Endothelial cell of umbilical vein (primary cell): ENCODE measurements around the gene CCER1. TPM values are rescaled to one million over a fixed set of nuclear protein-coding genes. Genes with fewer than 3 reads are reported as not detected.

ENCODE experiments used
- BruUV-seq: library from RNA; stranded (reverse); fragments of 400-500 nt; replicated peaks from 2 replicates; lab custom pipeline; 2021; lab: Mats Ljungman, UMichigan
- CTCF ChIA-PET: fragments of 300-600, 350-600 bp; sonication (Branson Sonifier 250); formaldehyde crosslinking; loops from one replicate; lab custom pipeline; 2021; ENCODE audit warnings: antibody characterized with exemption, inconsistent platforms; lab: Charles Lee
- POLR2A ChIA-PET: fragments of 300-600, 350-600 bp; sonication (Branson Sonifier 250); formaldehyde crosslinking; loops from one replicate; lab custom pipeline; 2021; ENCODE audit warnings: antibody characterized with exemption, inconsistent platforms; lab: Charles Lee
- DNase-seq: peaks from one replicate; pipeline ENCODE4 v3.0.0-alpha.2; 2011; ENCODE audit warnings: low read depth, low spot score
- FAIRE-seq: peaks from 2 replicates; lab custom pipeline; 2011; peaks lifted over from hg19 to GRCh38; lab: Jason Lieb, UNC
- H2AFZ ChIP-seq: 2 replicates; pipeline ENCODE4 v1.6.0; 2012; ENCODE audit warnings: low read depth, low read length, control low read depth, inconsistent platforms
- H3K27ac ChIP-seq: 2 replicates; pipeline ENCODE4 v1.5.1; 2011; ENCODE audit warnings: low read depth, mild to moderate bottlenecking, control low read depth, low read length, moderate library complexity; ENCODE audit not compliant: insufficient read depth
- H3K27me3 ChIP-seq, 2 experiments: 2 replicates each; pipeline versions ENCODE4 v1.6.0 to v1.6.1; 2011; ENCODE audit warnings: low read length in 2 of 2, mixed read lengths in 1 of 2; ENCODE audit not compliant: control insufficient read depth in 2 of 2, insufficient read depth in 2 of 2
- H3K36me3 ChIP-seq, 2 experiments: 2 replicates in 1 of 2; 3 replicates in 1 of 2; pipeline ENCODE4 v1.5.1; 2011; ENCODE audit warnings: low read length in 2 of 2, mild to moderate bottlenecking in 1 of 2, moderate library complexity in 1 of 2; ENCODE audit not compliant: control insufficient read depth in 2 of 2, insufficient read depth in 2 of 2; ENCODE audit errors: extremely low read depth in 1 of 2
- H3K4me1 ChIP-seq: 3 replicates; pipeline ENCODE4 v1.5.1; 2011; ENCODE audit warnings: mild to moderate bottlenecking, low read length; ENCODE audit not compliant: control insufficient read depth, insufficient read depth; ENCODE audit errors: extremely low read depth
- H3K4me2 ChIP-seq: 2 replicates; pipeline ENCODE4 v1.6.1; 2011; ENCODE audit warnings: low read length, control low read depth, mixed read lengths; ENCODE audit not compliant: insufficient read depth
- H3K4me3 ChIP-seq, 3 experiments: fragments of 200-600 bp in 1 of 3; sonication (generic), shearing (Covaris generic) in 1 of 3; replicated peaks in 1 of 3; 2 replicates each; pipeline ENCODE4 v1.5.1; 2011 to 2016; ENCODE audit warnings: control low read depth in 3 of 3, low read length in 3 of 3, mild to moderate bottlenecking in 2 of 3, inconsistent platforms in 1 of 3, low read depth in 1 of 3, moderate library complexity in 1 of 3; ENCODE audit not compliant: insufficient read depth in 1 of 3
- H3K79me2 ChIP-seq: 2 replicates; pipeline ENCODE4 v1.6.0; 2012; ENCODE audit warnings: low read length, inconsistent platforms; ENCODE audit not compliant: control insufficient read depth, insufficient read depth
- H3K9ac ChIP-seq: replicated peaks from 2 replicates; pipeline ENCODE3; 2011; ENCODE audit warnings: low read length, control low read depth; ENCODE audit not compliant: insufficient read depth; ENCODE audit errors: extremely low read depth
- H3K9me1 ChIP-seq: replicated peaks from 3 replicates; pipeline ENCODE4 v1.6.0; 2011; ENCODE audit warnings: mild to moderate bottlenecking, low read length; ENCODE audit not compliant: control insufficient read depth, insufficient read depth; ENCODE audit errors: extremely low read depth
- H3K9me3 ChIP-seq: replicated peaks from 2 replicates; pipeline ENCODE4 v1.5.1; 2012; ENCODE audit warnings: low read length, inconsistent platforms; ENCODE audit not compliant: control insufficient read depth, insufficient read depth
- H4K20me1 ChIP-seq: replicated peaks from 2 replicates; pipeline ENCODE3; 2011; ENCODE audit warnings: mild to moderate bottlenecking, low read length; ENCODE audit not compliant: control insufficient read depth, insufficient read depth; ENCODE audit errors: extremely low read depth
- EZH2 ChIP-seq: IDR thresholded peaks from 2 replicates; pipeline ENCODE4 v1.6.1; 2012; ENCODE audit warnings: borderline replicate concordance, low read depth, mild to moderate bottlenecking, moderate library complexity, low read length, inconsistent platforms; ENCODE audit not compliant: severe bottlenecking
- FOS ChIP-seq: IDR thresholded peaks from 2 replicates; pipeline ENCODE4 v1.6.1; 2011; ENCODE audit warnings: mild to moderate bottlenecking, low read length, moderate library complexity, borderline replicate concordance; ENCODE audit not compliant: insufficient read depth
- GATA2 ChIP-seq: IDR thresholded peaks from 2 replicates; pipeline ENCODE4 v1.7.0; 2011; ENCODE audit warnings: low read depth, mild to moderate bottlenecking, moderate library complexity, mixed read lengths, low read length; ENCODE audit not compliant: insufficient read length, insufficient read depth
- JUN ChIP-seq: IDR thresholded peaks from 2 replicates; pipeline ENCODE4 v1.6.1; 2011; ENCODE audit warnings: borderline replicate concordance, low read depth; ENCODE audit not compliant: insufficient read length, insufficient read depth
- MYC ChIP-seq: IDR thresholded peaks from one replicate; pipeline ENCODE4 v1.6.1; 2011; ENCODE audit warnings: mild to moderate bottlenecking, low read depth, low read length
- POLR2A ChIP-seq: IDR thresholded peaks from 2 replicates; pipeline ENCODE4 v1.6.1; 2012; ENCODE audit warnings: low read depth, mild to moderate bottlenecking, control low read depth, low read length
- POLR2AphosphoS5 ChIP-seq: IDR thresholded peaks from 2 replicates; pipeline ENCODE4 v1.6.1; 2012; ENCODE audit warnings: low read depth, mild to moderate bottlenecking, control low read depth, low read length, moderate library complexity; ENCODE audit not compliant: insufficient read depth
- dilution Hi-C: fragments of 300-500 bp; cut with MboI; formaldehyde crosslinking; loops from one replicate; pipeline ENCODE4 v1.15.0; 2019; ENCODE audit warnings: low sequenced_read_pairs; ENCODE audit not compliant: extremely low pct_ligation_motif_present
- intact Hi-C: fragments of 100-400 bp; cut with micrococcal nuclease; formaldehyde crosslinking; loops from one replicate; pipeline ENCODE4 v1.10.0; 2022
- polyA plus RNA-seq, 4 experiments: library from polyadenylated mRNA; depleted of rRNA in 3 of 4; stranded (reverse) in 3 of 4; unstranded in 1 of 4; fragments of >200 nt; gene quantifications; 2 replicates each; pipeline versions ENCODE4 v1.2.1 to v1.2.3, GENCODE V29; 2011 to 2012; ENCODE audit warnings: missing spikeins in 1 of 4
- total RNA-seq: library from RNA; stranded (reverse); gene quantifications from 2 replicates; pipeline ENCODE4 v1.2.3, GENCODE V29; 2021
- TF ChIP-seq, protein P1 (sequence below), 2 donors: IDR thresholded peaks; 1 replicate in 1 of 2; 2 replicates in 1 of 2; pipeline ENCODE4 v1.5.1; 2011; ENCODE audit warnings: low read length in 2 of 2, mild to moderate bottlenecking in 2 of 2, moderate library complexity in 2 of 2, control low read depth in 1 of 2, inconsistent platforms in 1 of 2, low read depth in 1 of 2; ENCODE audit not compliant: insufficient read depth in 1 of 2; ENCODE audit errors: extremely low read depth in 1 of 2

Gene CCER1
- total and polyA plus RNA-seq, 2 donors (not counting 3 experiments of a cell fraction or from before 2014, with no cell fraction given): not detected

DNA sequence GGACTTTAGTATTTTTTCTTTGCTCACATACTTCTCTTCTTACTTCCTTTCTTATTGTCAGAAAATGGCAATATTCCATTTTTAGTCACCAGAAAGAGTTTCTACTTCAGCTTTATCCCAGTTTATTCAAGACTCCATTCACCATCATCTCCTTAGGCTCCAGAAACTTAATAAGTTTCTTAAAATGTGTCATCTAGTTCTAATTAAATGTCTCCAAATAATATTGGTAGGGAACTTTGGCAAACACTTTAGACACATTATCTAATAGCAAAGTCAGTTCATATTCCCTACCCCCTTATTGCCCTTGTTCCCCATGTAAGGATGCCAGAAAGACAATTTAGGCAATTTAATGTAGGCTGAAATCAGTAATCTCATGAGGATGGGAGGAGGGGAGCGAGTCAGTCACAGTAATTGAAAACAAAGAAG lies 34.7 kb upstream of the CCER1 start:
- Histone ChIP-seq H3K79me2 (no peaks in the 10 kb centered on the region), H3K4me2 (no peak overlapping the region), H3K36me3 (no peaks in the 10 kb centered on the region), H3K4me1 (no peaks in the 10 kb centered on the region), H3K4me3 (no peak overlapping the region), H3K9me1 (no peaks in the 10 kb centered on the region), H3K9me3 (no peaks in the 10 kb centered on the region), H4K20me1 (no peaks in the 10 kb centered on the region), H3K27me3 (no peaks in the 10 kb centered on the region), H3K9ac (no peak overlapping the region), H2AFZ (no peak overlapping the region), H3K27ac (no peak overlapping the region)
- POLR2A ChIA-PET: no interaction called here
- no peak for FAIRE-seq
- BruUV-seq: no TSS peak
- TF ChIP-seq, protein P1, sequence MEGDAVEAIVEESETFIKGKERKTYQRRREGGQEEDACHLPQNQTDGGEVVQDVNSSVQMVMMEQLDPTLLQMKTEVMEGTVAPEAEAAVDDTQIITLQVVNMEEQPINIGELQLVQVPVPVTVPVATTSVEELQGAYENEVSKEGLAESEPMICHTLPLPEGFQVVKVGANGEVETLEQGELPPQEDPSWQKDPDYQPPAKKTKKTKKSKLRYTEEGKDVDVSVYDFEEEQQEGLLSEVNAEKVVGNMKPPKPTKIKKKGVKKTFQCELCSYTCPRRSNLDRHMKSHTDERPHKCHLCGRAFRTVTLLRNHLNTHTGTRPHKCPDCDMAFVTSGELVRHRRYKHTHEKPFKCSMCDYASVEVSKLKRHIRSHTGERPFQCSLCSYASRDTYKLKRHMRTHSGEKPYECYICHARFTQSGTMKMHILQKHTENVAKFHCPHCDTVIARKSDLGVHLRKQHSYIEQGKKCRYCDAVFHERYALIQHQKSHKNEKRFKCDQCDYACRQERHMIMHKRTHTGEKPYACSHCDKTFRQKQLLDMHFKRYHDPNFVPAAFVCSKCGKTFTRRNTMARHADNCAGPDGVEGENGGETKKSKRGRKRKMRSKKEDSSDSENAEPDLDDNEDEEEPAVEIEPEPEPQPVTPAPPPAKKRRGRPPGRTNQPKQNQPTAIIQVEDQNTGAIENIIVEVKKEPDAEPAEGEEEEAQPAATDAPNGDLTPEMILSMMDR (IDR thresholded peaks at IDR 0.05; ENCODE audit: extremely low read depth in 1 of 2, insufficient read depth in 1 of 2, low read depth in 1 of 2, low read length in 2 of 2): no peak
- no peak for TF ChIP-seq MYC
- TF ChIP-seq JUN: no peak
- intact Hi-C loops: no loop called here
- CTCF ChIA-PET: interaction anchor here (1.7 kb wide), 1 partner anchor 337 kb away, joined by 7 read pairs; no protein-coding TSS in a partner anchor
- dilution Hi-C loops: no loop called here
- DNase-seq: no peak

DNA sequence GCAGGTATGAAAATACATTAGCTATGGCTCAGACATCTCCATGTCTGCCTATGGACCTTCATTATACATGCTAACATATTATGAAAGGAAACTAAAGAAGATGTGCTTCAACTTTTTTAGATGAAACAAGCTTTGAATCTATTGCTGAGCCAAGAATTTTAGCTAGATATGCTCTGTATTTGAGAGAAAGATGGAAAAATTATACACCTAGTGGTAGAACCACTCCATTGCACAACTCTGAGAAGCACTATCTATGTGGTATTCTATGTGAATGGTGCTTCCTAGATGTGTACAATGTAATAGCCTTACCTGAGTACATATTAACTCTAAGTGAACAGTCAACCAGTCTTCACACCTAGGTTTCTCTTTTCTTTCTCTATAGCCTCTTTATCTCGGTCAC lies 32.5 kb upstream of the CCER1 start:
- no peaks in the 10 kb centered on the region for H3K9me1 ChIP-seq
- H3K79me2 ChIP-seq: no peaks in the 10 kb centered on the region
- DNase-seq: no peak
- no peak overlapping the region for H3K9ac ChIP-seq
- no TSS peak for BruUV-seq
- TF ChIP-seq JUN (no peak), GATA2 (no peak), MYC (no peak), FOS (no peak), POLR2A (no peak), EZH2 (no peak), POLR2AphosphoS5 (no peak)
- TF ChIP-seq, protein P1 (IDR thresholded peaks at IDR 0.05; ENCODE audit: extremely low read depth in 1 of 2, insufficient read depth in 1 of 2, low read depth in 1 of 2, low read length in 2 of 2): no peak
- H3K4me3 ChIP-seq: no peak overlapping the region
- H2AFZ ChIP-seq: no peak overlapping the region
- H4K20me1 ChIP-seq: no peaks in the 10 kb centered on the region
- dilution Hi-C loops (no loop called here), intact Hi-C loops (no loop called here)
- H3K27me3 ChIP-seq: no peaks in the 10 kb centered on the region
- FAIRE-seq: no peak
- ChIA-PET POLR2A (no interaction called here), CTCF (interaction anchor here (2.1 kb wide), 2 partner anchors 10 to 339 kb away, joined by 6 read pairs; no protein-coding TSS in a partner anchor)
- no peaks in the 10 kb centered on the region for H3K9me3 ChIP-seq
- no peaks in the 10 kb centered on the region for H3K4me1 ChIP-seq
- no peaks in the 10 kb centered on the region for H3K36me3 ChIP-seq
- no peak overlapping the region for H3K27ac ChIP-seq
- no peak overlapping the region for H3K4me2 ChIP-seq
